Body of pancreas (tissue), 4 donors: ENCODE measurements around the gene TRAPPC2L.

Experiments
- CTCF ChIP-seq, 7 experiments: fragments of 450-650 bp in 4 of 7; fragments of 200-600 bp in 3 of 7; sonication (generic) in 3 of 7; IDR thresholded peaks; one replicate each; pipeline ENCODE4 v1.5.1; 2016 to 2019; ENCODE audit warnings: antibody characterized with exemption in 7 of 7
- POLR2A ChIP-seq, 3 donors: fragments of 450-650 bp; IDR thresholded peaks; one replicate each; pipeline ENCODE4 v1.6.1; 2016; ENCODE audit warnings: antibody characterized with exemption in 3 of 3, mild to moderate bottlenecking in 2 of 3

- TF ChIP-seq CTCF (IDR thresholded peaks at IDR 0.05) (no peak), POLR2A (IDR thresholded peaks at IDR 0.05) (no peak)
These were observed 8.8 kb downstream of the TRAPPC2L start for GRCh38 chr16:88865742-88866141.
